Measurements from ENCODE around the gene GALNT18. TPM values are rescaled to one million over a fixed set of nuclear protein-coding genes. Genes with fewer than 3 reads are reported as not detected.

Gene GALNT18
- total RNA-seq, 1 donor = 4.7 TPM

DNA sequence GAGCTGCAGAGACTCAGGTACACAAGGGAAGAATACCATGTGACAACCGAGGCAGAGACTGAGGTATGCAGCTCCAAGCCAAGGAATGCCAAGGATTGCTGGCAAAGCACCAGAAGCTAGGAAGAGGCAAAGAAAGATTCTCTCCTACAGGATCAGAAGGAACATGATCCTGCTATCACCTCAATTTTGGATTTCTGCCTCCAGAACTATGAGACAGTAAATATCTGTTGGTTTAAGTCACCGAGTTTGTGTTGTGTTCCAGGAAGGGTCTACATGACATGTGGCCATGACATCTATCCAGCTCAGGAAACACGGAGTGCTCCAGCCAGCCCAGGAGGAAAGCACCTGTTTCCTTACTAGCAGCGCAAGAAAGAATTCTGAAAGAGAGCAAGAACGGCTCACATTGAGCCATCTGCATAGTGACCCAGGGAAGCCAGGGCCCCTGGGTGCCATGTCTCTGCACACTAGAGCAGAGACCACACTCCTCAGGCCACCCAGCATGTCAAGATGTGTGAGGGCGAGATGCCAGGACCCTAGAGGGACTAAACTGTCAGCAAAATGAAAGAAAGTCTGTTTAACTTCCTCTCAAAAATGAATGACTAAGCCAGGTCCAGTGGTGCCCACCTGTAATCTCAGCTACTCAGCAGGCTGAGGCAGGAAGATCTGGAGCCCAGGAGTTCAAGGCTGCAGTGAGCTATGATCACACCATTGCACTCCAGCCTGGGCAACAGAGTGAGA, 35.6 kb upstream of the GALNT18 start:
- no peaks in the 10 kb centered on the region for H3K79me2 ChIP-seq (ENCODE audit: insufficient read depth, low read length)
- no peak for DNase-seq (ENCODE audit: insufficient read length, low spot score, missing footprints)
- H4K20me1 ChIP-seq (ENCODE audit: insufficient read depth, low read length) = no peaks in the 10 kb centered on the region
- TF ChIP-seq, protein P1, sequence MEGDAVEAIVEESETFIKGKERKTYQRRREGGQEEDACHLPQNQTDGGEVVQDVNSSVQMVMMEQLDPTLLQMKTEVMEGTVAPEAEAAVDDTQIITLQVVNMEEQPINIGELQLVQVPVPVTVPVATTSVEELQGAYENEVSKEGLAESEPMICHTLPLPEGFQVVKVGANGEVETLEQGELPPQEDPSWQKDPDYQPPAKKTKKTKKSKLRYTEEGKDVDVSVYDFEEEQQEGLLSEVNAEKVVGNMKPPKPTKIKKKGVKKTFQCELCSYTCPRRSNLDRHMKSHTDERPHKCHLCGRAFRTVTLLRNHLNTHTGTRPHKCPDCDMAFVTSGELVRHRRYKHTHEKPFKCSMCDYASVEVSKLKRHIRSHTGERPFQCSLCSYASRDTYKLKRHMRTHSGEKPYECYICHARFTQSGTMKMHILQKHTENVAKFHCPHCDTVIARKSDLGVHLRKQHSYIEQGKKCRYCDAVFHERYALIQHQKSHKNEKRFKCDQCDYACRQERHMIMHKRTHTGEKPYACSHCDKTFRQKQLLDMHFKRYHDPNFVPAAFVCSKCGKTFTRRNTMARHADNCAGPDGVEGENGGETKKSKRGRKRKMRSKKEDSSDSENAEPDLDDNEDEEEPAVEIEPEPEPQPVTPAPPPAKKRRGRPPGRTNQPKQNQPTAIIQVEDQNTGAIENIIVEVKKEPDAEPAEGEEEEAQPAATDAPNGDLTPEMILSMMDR (IDR thresholded peaks at IDR 0.05; ENCODE audit: extremely low read depth, low read depth, low read length) = no peak
- H3K27me3 ChIP-seq (ENCODE audit: insufficient read depth, low read length) = peaks cover 38% of the 10 kb centered on the region
- H3K4me3 ChIP-seq (ENCODE audit: insufficient read depth, low read length) = no peak overlapping the region
- no peaks in the 10 kb centered on the region for H3K4me1 ChIP-seq (ENCODE audit: insufficient read depth, low read length)
- H2AFZ ChIP-seq (ENCODE audit: low read length) = no peak overlapping the region
- H3K27ac ChIP-seq (ENCODE audit: low read depth, low read length) = no peak overlapping the region
- no peaks in the 10 kb centered on the region for H3K36me3 ChIP-seq (ENCODE audit: insufficient read depth, low read length)
- H3K4me2 ChIP-seq (ENCODE audit: insufficient read depth, low read length) = no peak overlapping the region
- no peaks in the 10 kb centered on the region for H3K9me3 ChIP-seq (ENCODE audit: low read depth, low read length)

DNA sequence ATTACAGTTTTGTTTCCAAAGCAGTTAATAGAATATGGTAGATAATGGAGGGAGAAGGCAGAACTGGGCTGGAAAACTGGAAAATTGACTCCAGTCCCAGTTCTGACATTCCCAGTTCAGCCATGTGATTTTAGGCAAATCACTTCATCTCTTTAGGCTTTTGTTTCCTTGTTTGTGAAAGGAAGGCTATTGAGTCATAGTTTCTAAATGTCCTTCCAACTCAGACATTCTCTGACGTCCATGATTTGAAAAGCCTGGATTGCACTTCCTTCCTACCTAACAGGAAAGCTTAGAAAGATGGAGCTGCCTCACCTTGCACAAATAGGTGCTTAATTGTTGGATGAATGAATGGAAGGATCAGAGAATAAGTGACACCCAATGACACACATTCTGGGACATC, 19.8 kb upstream of the GALNT18 start:
- DNase-seq (ENCODE audit: insufficient read length, low spot score, missing footprints) = no peak
- no peaks in the 10 kb centered on the region for H3K4me1 ChIP-seq (ENCODE audit: insufficient read depth, low read length)
- no peaks in the 10 kb centered on the region for H3K36me3 ChIP-seq (ENCODE audit: insufficient read depth, low read length)
- TF ChIP-seq, protein P1 (IDR thresholded peaks at IDR 0.05; ENCODE audit: extremely low read depth, low read depth, low read length) = no peak
- no peak overlapping the region for H3K27ac ChIP-seq (ENCODE audit: low read depth, low read length)
- H4K20me1 ChIP-seq (ENCODE audit: insufficient read depth, low read length) = no peaks in the 10 kb centered on the region
- H2AFZ ChIP-seq (ENCODE audit: low read length) = no peak overlapping the region
- H3K4me2 ChIP-seq (ENCODE audit: insufficient read depth, low read length) = no peak overlapping the region
- no peaks in the 10 kb centered on the region for H3K9me3 ChIP-seq (ENCODE audit: low read depth, low read length)
- no peaks in the 10 kb centered on the region for H3K79me2 ChIP-seq (ENCODE audit: insufficient read depth, low read length)
- peaks cover 38% of the 10 kb centered on the region for H3K27me3 ChIP-seq (ENCODE audit: insufficient read depth, low read length)
- H3K4me3 ChIP-seq (ENCODE audit: insufficient read depth, low read length) = no peak overlapping the region

DNA sequence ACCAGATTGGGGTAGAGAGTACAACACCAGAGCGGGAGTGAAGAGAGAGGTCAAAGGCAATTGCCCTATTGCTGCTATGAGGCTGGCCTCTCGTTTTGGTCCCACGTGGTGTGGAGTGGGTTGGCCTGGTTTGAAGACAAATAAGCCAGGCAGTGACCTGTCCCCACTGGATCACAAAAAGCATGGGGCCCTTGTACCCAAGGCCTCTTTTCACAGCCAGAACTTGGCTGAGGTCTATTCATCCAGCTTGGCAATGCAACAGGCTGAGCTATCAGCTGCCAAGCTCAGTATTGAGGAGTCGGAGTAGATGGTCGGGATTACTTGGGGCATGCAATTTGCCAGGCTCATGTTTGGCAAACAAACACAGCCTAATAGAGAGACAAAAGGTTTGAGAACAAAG, 19.2 kb upstream of the GALNT18 start:
- TF ChIP-seq, protein P1 (IDR thresholded peaks at IDR 0.05; ENCODE audit: extremely low read depth, low read depth, low read length) = no peak

DNA sequence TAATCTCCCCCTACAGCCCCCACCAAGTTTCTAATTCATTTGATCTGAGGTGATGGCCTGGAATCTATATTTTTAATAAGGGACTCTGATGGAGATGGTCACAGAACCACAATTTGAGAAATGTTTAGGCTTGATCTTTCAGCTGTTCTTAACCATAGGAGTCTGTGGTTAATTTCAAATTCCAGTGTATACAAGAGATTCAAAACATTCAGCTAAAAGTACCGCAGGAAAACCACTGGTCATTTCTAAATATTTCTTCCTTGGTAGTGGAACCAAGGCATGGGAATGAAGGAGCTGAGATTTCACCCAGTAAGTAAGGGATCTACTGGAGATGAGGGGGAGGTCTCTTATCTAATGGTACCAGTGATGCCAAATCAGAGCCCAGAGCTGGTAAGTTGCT, 18.3 kb upstream of the GALNT18 start:
- no peak overlapping the region for H3K4me3 ChIP-seq (ENCODE audit: insufficient read depth, low read length)
- no peaks in the 10 kb centered on the region for H3K9me3 ChIP-seq (ENCODE audit: low read depth, low read length)
- H4K20me1 ChIP-seq (ENCODE audit: insufficient read depth, low read length) = no peaks in the 10 kb centered on the region

More for the DNA sequence above, 19.2 kb upstream of the GALNT18 start:
- H3K4me2 ChIP-seq (ENCODE audit: insufficient read depth, low read length) = no peak overlapping the region
- H2AFZ ChIP-seq (ENCODE audit: low read length) = no peak overlapping the region
- no peaks in the 10 kb centered on the region for H3K9me3 ChIP-seq (ENCODE audit: low read depth, low read length)
- no peak for DNase-seq (ENCODE audit: insufficient read length, low spot score, missing footprints)
- no peak overlapping the region for H3K4me3 ChIP-seq (ENCODE audit: insufficient read depth, low read length)
- H3K27me3 ChIP-seq (ENCODE audit: insufficient read depth, low read length) = peaks cover 38% of the 10 kb centered on the region
- no peak overlapping the region for H3K27ac ChIP-seq (ENCODE audit: low read depth, low read length)
- H3K79me2 ChIP-seq (ENCODE audit: insufficient read depth, low read length) = no peaks in the 10 kb centered on the region
- H3K36me3 ChIP-seq (ENCODE audit: insufficient read depth, low read length) = no peaks in the 10 kb centered on the region
- H4K20me1 ChIP-seq (ENCODE audit: insufficient read depth, low read length) = no peaks in the 10 kb centered on the region
- no peaks in the 10 kb centered on the region for H3K4me1 ChIP-seq (ENCODE audit: insufficient read depth, low read length)

More for the DNA sequence above, 18.3 kb upstream of the GALNT18 start:
- Histone ChIP-seq H3K27ac (ENCODE audit: low read depth, low read length) (no peak overlapping the region), H3K79me2 (ENCODE audit: insufficient read depth, low read length) (no peaks in the 10 kb centered on the region), H3K4me1 (ENCODE audit: insufficient read depth, low read length) (no peaks in the 10 kb centered on the region), H3K4me2 (ENCODE audit: insufficient read depth, low read length) (no peak overlapping the region), H3K36me3 (ENCODE audit: insufficient read depth, low read length) (no peaks in the 10 kb centered on the region), H2AFZ (ENCODE audit: low read length) (no peak overlapping the region), H3K27me3 (ENCODE audit: insufficient read depth, low read length) (peaks cover 33% of the 10 kb centered on the region)
- TF ChIP-seq, protein P1 (IDR thresholded peaks at IDR 0.05; ENCODE audit: extremely low read depth, low read depth, low read length) = no peak
- no peak for DNase-seq (ENCODE audit: insufficient read length, low spot score, missing footprints)

All from osteoblast (primary cell).